Measurements from ENCODE around the gene PDE8B. TPM values are rescaled to one million over a fixed set of nuclear protein-coding genes. Genes with fewer than 3 reads are reported as not detected.

PDE8B gene
- total RNA-seq, 4 donors from 2014 or later: 1.1 to 3.9 (median 1.5) TPM

DNA sequence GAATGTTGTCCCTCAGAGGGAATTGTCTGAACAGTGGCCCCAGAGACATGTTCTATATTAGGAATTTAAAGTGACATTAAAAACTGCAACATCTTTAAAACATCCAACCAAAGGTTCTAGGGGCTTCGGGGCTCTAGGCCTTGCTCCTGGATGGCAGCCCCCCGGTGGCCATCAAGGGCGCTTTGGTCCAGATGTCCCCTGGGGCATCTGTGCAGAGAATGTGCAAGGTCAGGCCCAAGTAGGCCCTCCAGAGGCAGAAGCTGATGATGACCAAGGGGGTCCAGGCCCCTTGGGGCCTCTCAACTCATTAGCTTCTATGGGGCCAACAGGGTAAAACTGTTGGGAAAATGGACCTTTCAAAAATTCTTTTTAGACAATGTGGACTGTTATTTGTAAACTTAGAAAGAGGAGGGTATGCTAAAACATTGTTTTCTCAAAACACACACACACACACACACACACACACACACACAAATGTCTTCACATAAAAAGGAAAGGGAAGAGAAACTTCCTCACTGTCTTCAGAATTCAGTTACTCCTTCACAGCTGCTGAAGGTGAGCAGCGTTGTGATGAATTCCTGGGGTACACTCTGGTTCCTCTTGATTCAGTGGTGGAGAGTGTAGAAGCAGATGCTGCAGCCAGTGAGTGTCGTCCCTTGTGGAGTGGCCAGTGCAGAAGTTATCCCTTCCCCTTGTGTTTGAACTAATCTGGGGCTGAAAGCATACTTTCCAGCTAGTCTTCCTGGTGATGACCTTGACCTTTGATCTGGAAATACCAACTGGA, 156.4 kb downstream of the PDE8B start:
- TF ChIP-seq POLR2AphosphoS5 (IDR thresholded peaks at IDR 0.05): no peak
- no peak for TF ChIP-seq POLR2A (IDR thresholded peaks at IDR 0.05)
- no peak for TF ChIP-seq EP300 (IDR thresholded peaks at IDR 0.05)
- TF ChIP-seq, protein P1, sequence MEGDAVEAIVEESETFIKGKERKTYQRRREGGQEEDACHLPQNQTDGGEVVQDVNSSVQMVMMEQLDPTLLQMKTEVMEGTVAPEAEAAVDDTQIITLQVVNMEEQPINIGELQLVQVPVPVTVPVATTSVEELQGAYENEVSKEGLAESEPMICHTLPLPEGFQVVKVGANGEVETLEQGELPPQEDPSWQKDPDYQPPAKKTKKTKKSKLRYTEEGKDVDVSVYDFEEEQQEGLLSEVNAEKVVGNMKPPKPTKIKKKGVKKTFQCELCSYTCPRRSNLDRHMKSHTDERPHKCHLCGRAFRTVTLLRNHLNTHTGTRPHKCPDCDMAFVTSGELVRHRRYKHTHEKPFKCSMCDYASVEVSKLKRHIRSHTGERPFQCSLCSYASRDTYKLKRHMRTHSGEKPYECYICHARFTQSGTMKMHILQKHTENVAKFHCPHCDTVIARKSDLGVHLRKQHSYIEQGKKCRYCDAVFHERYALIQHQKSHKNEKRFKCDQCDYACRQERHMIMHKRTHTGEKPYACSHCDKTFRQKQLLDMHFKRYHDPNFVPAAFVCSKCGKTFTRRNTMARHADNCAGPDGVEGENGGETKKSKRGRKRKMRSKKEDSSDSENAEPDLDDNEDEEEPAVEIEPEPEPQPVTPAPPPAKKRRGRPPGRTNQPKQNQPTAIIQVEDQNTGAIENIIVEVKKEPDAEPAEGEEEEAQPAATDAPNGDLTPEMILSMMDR (IDR thresholded peaks at IDR 0.05): no peak
- Histone ChIP-seq H3K4me1 (no peaks in the 10 kb centered on the region), H3K4me3 (no peak overlapping the region), H3K36me3 (no peaks in the 10 kb centered on the region), H3K27me3 (no peaks in the 10 kb centered on the region), H3K9me3 (no peaks in the 10 kb centered on the region), H3K27ac (no peak overlapping the region)
- 81% methylated on average over 5 of the region's 5 CpGs for WGBS
- no peak for DNase-seq (ENCODE audit: low spot score in 2 of 2)

DNA sequence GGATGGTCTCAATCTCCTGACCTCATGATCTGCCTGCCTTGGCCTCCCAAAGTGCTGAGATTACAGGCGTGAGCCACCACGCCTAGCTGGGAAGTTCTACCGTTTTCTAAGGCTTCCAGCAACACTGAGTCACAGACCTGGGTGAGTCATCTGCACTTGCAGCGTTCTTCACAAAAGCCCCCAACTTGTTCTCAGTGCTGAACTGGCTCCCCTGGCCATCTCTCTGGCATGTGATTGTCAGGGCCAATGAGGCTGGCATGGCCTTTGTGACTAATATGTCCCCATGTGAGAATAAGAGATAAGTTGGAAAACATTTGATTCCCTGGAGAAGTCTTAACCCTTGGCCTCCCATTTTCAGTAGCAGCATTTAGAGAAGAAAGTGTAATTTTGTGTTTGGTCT, 157.3 kb downstream of the PDE8B start:
- Histone ChIP-seq H3K27ac (no peak overlapping the region), H3K9me3 (no peaks in the 10 kb centered on the region), H3K4me3 (no peak overlapping the region), H3K4me1 (no peaks in the 10 kb centered on the region), H3K36me3 (no peaks in the 10 kb centered on the region), H3K27me3 (no peaks in the 10 kb centered on the region)
- TF ChIP-seq POLR2AphosphoS5 (IDR thresholded peaks at IDR 0.05) (no peak), EP300 (IDR thresholded peaks at IDR 0.05) (no peak), POLR2A (IDR thresholded peaks at IDR 0.05) (no peak)
- TF ChIP-seq, protein P1 (IDR thresholded peaks at IDR 0.05): no peak
- DNase-seq (ENCODE audit: low spot score in 2 of 2): no peak
- WGBS: 54% methylated on average over 4 of the region's 4 CpGs

DNA sequence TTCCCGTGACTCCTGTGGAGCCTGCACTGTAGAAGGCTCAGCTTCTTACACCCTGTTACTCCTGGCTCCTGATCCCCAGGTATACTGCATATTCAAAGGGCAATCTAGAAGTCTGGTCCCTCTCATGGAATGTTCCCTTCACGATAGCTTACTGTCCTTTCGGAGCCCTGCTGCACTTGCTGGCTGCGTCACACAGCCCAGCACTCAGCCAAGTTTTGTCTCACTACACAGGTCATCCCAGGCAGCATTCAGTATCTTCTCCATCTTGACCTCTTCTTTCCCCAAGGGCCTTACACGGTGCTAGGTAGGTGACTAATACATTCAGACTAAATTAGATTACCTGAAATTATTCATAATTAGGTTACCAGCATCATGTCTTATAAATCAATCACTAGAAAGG, 157.9 kb downstream of the PDE8B start:
- WGBS: 70% methylated on average over 5 of the region's 5 CpGs
- Histone ChIP-seq H3K4me3 (no peak overlapping the region), H3K27ac (no peak overlapping the region), H3K9me3 (no peaks in the 10 kb centered on the region), H3K27me3 (no peaks in the 10 kb centered on the region), H3K36me3 (no peaks in the 10 kb centered on the region), H3K4me1 (no peaks in the 10 kb centered on the region)
- TF ChIP-seq POLR2A (IDR thresholded peaks at IDR 0.05): no peak
- TF ChIP-seq POLR2AphosphoS5 (IDR thresholded peaks at IDR 0.05): no peak
- no peak for TF ChIP-seq EP300 (IDR thresholded peaks at IDR 0.05)
- no peak for DNase-seq (ENCODE audit: low spot score in 2 of 2)

DNA sequence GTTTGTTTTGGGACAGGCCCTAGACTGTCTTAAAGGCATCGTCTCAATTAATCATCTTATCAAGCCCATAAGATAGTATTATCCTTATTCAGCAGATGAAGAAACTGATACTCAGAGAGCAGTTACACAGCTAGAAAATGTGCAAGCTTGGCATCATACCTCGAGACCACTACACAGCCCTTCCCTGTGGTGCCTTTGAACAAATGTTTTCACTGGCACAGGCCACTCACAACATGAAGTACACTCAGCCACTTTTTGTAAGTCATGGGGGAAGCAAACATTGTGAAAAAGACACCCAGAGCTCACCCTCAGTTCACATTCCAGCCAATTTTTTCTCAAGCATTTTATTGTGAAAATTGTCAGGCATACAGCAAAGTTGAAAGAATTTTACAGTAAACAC, 159.1 kb downstream of the PDE8B start:
- TF ChIP-seq EP300 (IDR thresholded peaks at IDR 0.05) (no peak), POLR2AphosphoS5 (IDR thresholded peaks at IDR 0.05) (no peak), POLR2A (IDR thresholded peaks at IDR 0.05) (no peak)
- TF ChIP-seq, protein P1 (IDR thresholded peaks at IDR 0.05): no peak
- H3K4me1 ChIP-seq: no peaks in the 10 kb centered on the region
- no peaks in the 10 kb centered on the region for H3K27me3 ChIP-seq
- no peak overlapping the region for H3K4me3 ChIP-seq
- DNase-seq (ENCODE audit: low spot score in 2 of 2): no peak
- no peaks in the 10 kb centered on the region for H3K9me3 ChIP-seq
- WGBS: 65% methylated on average over 2 of the region's 2 CpGs
- H3K36me3 ChIP-seq: no peaks in the 10 kb centered on the region
- no peak overlapping the region for H3K27ac ChIP-seq

DNA sequence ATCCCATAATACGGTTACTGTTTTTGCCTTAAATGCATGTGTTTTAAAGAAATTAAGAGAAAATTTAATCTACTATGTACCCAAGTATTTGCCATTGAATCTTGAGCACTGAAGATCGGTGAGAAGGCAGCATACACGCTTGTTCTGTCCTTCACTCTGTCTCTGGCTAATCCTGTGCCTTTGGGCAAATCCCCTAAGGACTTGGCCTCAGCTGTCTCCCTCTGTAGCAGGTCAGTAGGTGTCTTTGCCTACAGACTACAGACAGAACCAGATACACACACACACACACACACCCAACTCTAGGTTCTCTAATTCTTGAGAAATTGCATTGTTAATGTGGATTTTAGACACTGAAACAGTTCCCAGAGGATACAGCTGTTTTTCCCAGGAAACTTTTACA, 164.2 kb downstream of the PDE8B start:
- DNase-seq (ENCODE audit: low spot score in 2 of 2): no peak
- 95% methylated on average over 3 of the region's 3 CpGs for WGBS
- H3K27ac ChIP-seq: no peak overlapping the region
- H3K4me1 ChIP-seq: peaks cover 4% of the 10 kb centered on the region
- no peak for TF ChIP-seq POLR2A (IDR thresholded peaks at IDR 0.05)
- no peak for TF ChIP-seq EP300 (IDR thresholded peaks at IDR 0.05)
- TF ChIP-seq, protein P1 (IDR thresholded peaks at IDR 0.05): no peak
- TF ChIP-seq POLR2AphosphoS5 (IDR thresholded peaks at IDR 0.05): no peak
- H3K9me3 ChIP-seq: no peaks in the 10 kb centered on the region
- no peaks in the 10 kb centered on the region for H3K27me3 ChIP-seq
- no peak overlapping the region for H3K4me3 ChIP-seq
- no peaks in the 10 kb centered on the region for H3K36me3 ChIP-seq

Measured in suprapubic skin (tissue), 4 donors.